ENCODE data around the gene RFX6.

Gene RFX6

GRCh38 chr6:116859264-116859663 is 17.8 kb upstream of the RFX6 start:
- no peaks in the 10 kb centered on the region for H3K4me1 ChIP-seq (ENCODE audit: control insufficient read depth in 5 of 5, insufficient read depth in 5 of 5, low read length in 5 of 5)
- H3K27ac ChIP-seq (ENCODE audit: low read depth, low read length) = no peak overlapping the region
- no peaks in the 10 kb centered on the region for H3K36me3 ChIP-seq (ENCODE audit: control insufficient read depth in 5 of 5, insufficient read depth in 5 of 5, low read length in 5 of 5)
- no peak overlapping the region for H3K4me3 ChIP-seq (ENCODE audit: low read depth in 1 of 5, low read length in 5 of 5)
- no peaks in the 10 kb centered on the region for H3K27me3 ChIP-seq (ENCODE audit: control insufficient read depth in 5 of 5, insufficient read depth in 4 of 5, low read length in 5 of 5)
- peaks cover 2 to 23% (median 11%) of the 10 kb centered on the region in 5 donors for H3K9me3 ChIP-seq (ENCODE audit: control insufficient read depth in 5 of 5, low read length in 5 of 5)
- no peak overlapping the region for H3K9ac ChIP-seq (ENCODE audit: low read length in 5 of 5)

- H3K9ac ChIP-seq (ENCODE audit: low read length in 5 of 5) = no peak overlapping the region
- H3K9me3 ChIP-seq (ENCODE audit: control insufficient read depth in 5 of 5, low read length in 5 of 5) = peaks cover 0 to 9% (median 3%) of the 10 kb centered on the region in 5 donors
- H3K4me1 ChIP-seq (ENCODE audit: control insufficient read depth in 5 of 5, insufficient read depth in 5 of 5, low read length in 5 of 5) = no peaks in the 10 kb centered on the region
- no peaks in the 10 kb centered on the region for H3K27me3 ChIP-seq (ENCODE audit: control insufficient read depth in 5 of 5, insufficient read depth in 4 of 5, low read length in 5 of 5)
- H3K36me3 ChIP-seq (ENCODE audit: control insufficient read depth in 5 of 5, insufficient read depth in 5 of 5, low read length in 5 of 5) = no peaks in the 10 kb centered on the region
- H3K4me3 ChIP-seq (ENCODE audit: low read depth in 1 of 5, low read length in 5 of 5) = no peak overlapping the region
- H3K27ac ChIP-seq (ENCODE audit: low read depth, low read length) = no peak overlapping the region
Observed at GRCh38 chr6:116866281-116866871, 10.7 kb upstream of the RFX6 start.

GRCh38 chr6:116872771-116873170 is 4.3 kb upstream of the RFX6 start:
- H3K4me3 ChIP-seq (ENCODE audit: low read depth in 1 of 5, low read length in 5 of 5) = no peak overlapping the region
- H3K9me3 ChIP-seq (ENCODE audit: control insufficient read depth in 5 of 5, low read length in 5 of 5) = peaks cover 0 to 13% (median 6%) of the 10 kb centered on the region in 5 donors
- H3K9ac ChIP-seq (ENCODE audit: low read length in 5 of 5) = no peak overlapping the region
- H3K27me3 ChIP-seq (ENCODE audit: control insufficient read depth in 5 of 5, insufficient read depth in 4 of 5, low read length in 5 of 5) = peaks cover 13 to 27% (median 16%) of the 10 kb centered on the region in 5 donors
- no peaks in the 10 kb centered on the region for H3K36me3 ChIP-seq (ENCODE audit: control insufficient read depth in 5 of 5, insufficient read depth in 5 of 5, low read length in 5 of 5)
- H3K27ac ChIP-seq (ENCODE audit: low read depth, low read length) = no peak overlapping the region
- peaks cover 0 to 11% (median 9%) of the 10 kb centered on the region in 5 donors for H3K4me1 ChIP-seq (ENCODE audit: control insufficient read depth in 5 of 5, insufficient read depth in 5 of 5, low read length in 5 of 5)

GRCh38 chr6:116876107-116876506 is 935 bp upstream of the RFX6 start:
- Histone ChIP-seq H3K9ac (ENCODE audit: low read length in 5 of 5) (no peak overlapping the region), H3K27me3 (ENCODE audit: control insufficient read depth in 5 of 5, insufficient read depth in 4 of 5, low read length in 5 of 5) (peaks cover 14 to 31% (median 20%) of the 10 kb centered on the region in 5 donors), H3K9me3 (ENCODE audit: control insufficient read depth in 5 of 5, low read length in 5 of 5) (peaks cover 0 to 6% (median 3%) of the 10 kb centered on the region in 5 donors), H3K36me3 (ENCODE audit: control insufficient read depth in 5 of 5, insufficient read depth in 5 of 5, low read length in 5 of 5) (no peaks in the 10 kb centered on the region), H3K4me3 (ENCODE audit: low read depth in 1 of 5, low read length in 5 of 5) (no peak overlapping the region), H3K4me1 (ENCODE audit: control insufficient read depth in 5 of 5, insufficient read depth in 5 of 5, low read length in 5 of 5) (peaks cover 0 to 11% (median 9%) of the 10 kb centered on the region in 5 donors), H3K27ac (ENCODE audit: low read depth, low read length) (no peak overlapping the region)

GRCh38 chr6:116877743-116878142 is 701 bp downstream of the RFX6 start:
- H3K27ac ChIP-seq (ENCODE audit: low read depth, low read length) = no peak overlapping the region
- no peak overlapping the region for H3K9ac ChIP-seq (ENCODE audit: low read length in 5 of 5)
- H3K36me3 ChIP-seq (ENCODE audit: control insufficient read depth in 5 of 5, insufficient read depth in 5 of 5, low read length in 5 of 5) = no peaks in the 10 kb centered on the region
- H3K4me1 ChIP-seq (ENCODE audit: control insufficient read depth in 5 of 5, insufficient read depth in 5 of 5, low read length in 5 of 5) = peaks cover 0 to 11% (median 9%) of the 10 kb centered on the region in 5 donors
- no peak overlapping the region for H3K4me3 ChIP-seq (ENCODE audit: low read depth in 1 of 5, low read length in 5 of 5)
- H3K27me3 ChIP-seq (ENCODE audit: control insufficient read depth in 5 of 5, insufficient read depth in 4 of 5, low read length in 5 of 5) = peaks cover 14 to 31% (median 20%) of the 10 kb centered on the region in 5 donors
- peaks cover 0 to 4% (median 2%) of the 10 kb centered on the region in 5 donors for H3K9me3 ChIP-seq (ENCODE audit: control insufficient read depth in 5 of 5, low read length in 5 of 5)

GRCh38 chr6:116881236-116881635 is 4.2 kb downstream of the RFX6 start:
- Histone ChIP-seq H3K4me3 (ENCODE audit: low read depth in 1 of 5, low read length in 5 of 5) (no peak overlapping the region), H3K36me3 (ENCODE audit: control insufficient read depth in 5 of 5, insufficient read depth in 5 of 5, low read length in 5 of 5) (no peaks in the 10 kb centered on the region), H3K27me3 (ENCODE audit: control insufficient read depth in 5 of 5, insufficient read depth in 4 of 5, low read length in 5 of 5) (peaks cover 7 to 17% (median 14%) of the 10 kb centered on the region in 5 donors), H3K9me3 (ENCODE audit: control insufficient read depth in 5 of 5, low read length in 5 of 5) (no peaks in the 10 kb centered on the region), H3K9ac (ENCODE audit: low read length in 5 of 5) (no peak overlapping the region), H3K27ac (ENCODE audit: low read depth, low read length) (no peak overlapping the region), H3K4me1 (ENCODE audit: control insufficient read depth in 5 of 5, insufficient read depth in 5 of 5, low read length in 5 of 5) (peaks cover 0 to 11% (median 9%) of the 10 kb centered on the region in 5 donors)

GRCh38 chr6:116883005-116883404 is 6.0 kb downstream of the RFX6 start:
- H3K36me3 ChIP-seq (ENCODE audit: control insufficient read depth in 5 of 5, insufficient read depth in 5 of 5, low read length in 5 of 5) = no peaks in the 10 kb centered on the region
- peaks cover 0 to 2% (median 0%) of the 10 kb centered on the region in 5 donors for H3K27me3 ChIP-seq (ENCODE audit: control insufficient read depth in 5 of 5, insufficient read depth in 4 of 5, low read length in 5 of 5)
- no peaks in the 10 kb centered on the region for H3K4me1 ChIP-seq (ENCODE audit: control insufficient read depth in 5 of 5, insufficient read depth in 5 of 5, low read length in 5 of 5)
- H3K9me3 ChIP-seq (ENCODE audit: control insufficient read depth in 5 of 5, low read length in 5 of 5) = no peaks in the 10 kb centered on the region
- H3K9ac ChIP-seq (ENCODE audit: low read length in 5 of 5) = no peak overlapping the region
- H3K27ac ChIP-seq (ENCODE audit: low read depth, low read length) = no peak overlapping the region
- no peak overlapping the region for H3K4me3 ChIP-seq (ENCODE audit: low read depth in 1 of 5, low read length in 5 of 5)

- Histone ChIP-seq H3K27me3 (ENCODE audit: control insufficient read depth in 5 of 5, insufficient read depth in 4 of 5, low read length in 5 of 5) (no peaks in the 10 kb centered on the region), H3K36me3 (ENCODE audit: control insufficient read depth in 5 of 5, insufficient read depth in 5 of 5, low read length in 5 of 5) (no peaks in the 10 kb centered on the region), H3K4me1 (ENCODE audit: control insufficient read depth in 5 of 5, insufficient read depth in 5 of 5, low read length in 5 of 5) (no peaks in the 10 kb centered on the region), H3K4me3 (ENCODE audit: low read depth in 1 of 5, low read length in 5 of 5) (no peak overlapping the region), H3K9me3 (ENCODE audit: control insufficient read depth in 5 of 5, low read length in 5 of 5) (no peaks in the 10 kb centered on the region), H3K9ac (ENCODE audit: low read length in 5 of 5) (no peak overlapping the region), H3K27ac (ENCODE audit: low read depth, low read length) (no peak overlapping the region)
Observed at GRCh38 chr6:116884530-116884929, 7.5 kb downstream of the RFX6 start.

- H3K27ac ChIP-seq (ENCODE audit: low read depth, low read length) = no peak overlapping the region
- H3K9me3 ChIP-seq (ENCODE audit: control insufficient read depth in 5 of 5, low read length in 5 of 5) = no peaks in the 10 kb centered on the region
- no peak overlapping the region for H3K9ac ChIP-seq (ENCODE audit: low read length in 5 of 5)
- H3K4me3 ChIP-seq (ENCODE audit: low read depth in 1 of 5, low read length in 5 of 5) = no peak overlapping the region
- H3K36me3 ChIP-seq (ENCODE audit: control insufficient read depth in 5 of 5, insufficient read depth in 5 of 5, low read length in 5 of 5) = no peaks in the 10 kb centered on the region
- H3K27me3 ChIP-seq (ENCODE audit: control insufficient read depth in 5 of 5, insufficient read depth in 4 of 5, low read length in 5 of 5) = no peaks in the 10 kb centered on the region
- no peaks in the 10 kb centered on the region for H3K4me1 ChIP-seq (ENCODE audit: control insufficient read depth in 5 of 5, insufficient read depth in 5 of 5, low read length in 5 of 5)
Observed at GRCh38 chr6:116887168-116887567, 10.1 kb downstream of the RFX6 start.

GRCh38 chr6:116887894-116888293 is 10.9 kb downstream of the RFX6 start:
- H3K27ac ChIP-seq (ENCODE audit: low read depth, low read length) = no peak overlapping the region
- no peak overlapping the region for H3K9ac ChIP-seq (ENCODE audit: low read length in 5 of 5)
- no peaks in the 10 kb centered on the region for H3K36me3 ChIP-seq (ENCODE audit: control insufficient read depth in 5 of 5, insufficient read depth in 5 of 5, low read length in 5 of 5)
- H3K4me3 ChIP-seq (ENCODE audit: low read depth in 1 of 5, low read length in 5 of 5) = no peak overlapping the region
- H3K9me3 ChIP-seq (ENCODE audit: control insufficient read depth in 5 of 5, low read length in 5 of 5) = no peaks in the 10 kb centered on the region
- no peaks in the 10 kb centered on the region for H3K4me1 ChIP-seq (ENCODE audit: control insufficient read depth in 5 of 5, insufficient read depth in 5 of 5, low read length in 5 of 5)
- H3K27me3 ChIP-seq (ENCODE audit: control insufficient read depth in 5 of 5, insufficient read depth in 4 of 5, low read length in 5 of 5) = no peaks in the 10 kb centered on the region

All from subcutaneous abdominal adipose tissue (tissue), 5 donors.